Trophoblast cell (in vitro differentiated cells and primary cell): ENCODE results near the gene BNC2.

Experiments
- DNase-seq, 2 donors: peaks; one replicate each; pipeline ENCODE4 v3.0.0-alpha.2; 2016
- H2AFZ ChIP-seq: 2 replicates; pipeline ENCODE4 v1.6.1; 2013; ENCODE audit warnings: low read length, moderate library complexity, mild to moderate bottlenecking; ENCODE audit not compliant: insufficient read depth, poor library complexity
- H2AK5ac ChIP-seq: 2 replicates; pipeline ENCODE4 v1.6.1; 2013; ENCODE audit warnings: mild to moderate bottlenecking, low read length
- H2BK120ac ChIP-seq: 2 replicates; pipeline ENCODE4 v1.6.1; 2013; ENCODE audit warnings: low read length, mild to moderate bottlenecking, moderate library complexity; ENCODE audit not compliant: insufficient read depth, poor library complexity
- H2BK12ac ChIP-seq: 2 replicates; pipeline ENCODE4 v1.6.1; 2013; ENCODE audit warnings: mild to moderate bottlenecking, low read length, moderate library complexity
- H2BK5ac ChIP-seq: 2 replicates; pipeline ENCODE4 v1.6.1; 2013; ENCODE audit warnings: low read length, low read depth, moderate library complexity, mild to moderate bottlenecking; ENCODE audit not compliant: poor library complexity
- H3K14ac ChIP-seq: 2 replicates; pipeline ENCODE4 v1.6.1; 2013; ENCODE audit warnings: mild to moderate bottlenecking, low read length
- H3K18ac ChIP-seq: 2 replicates; pipeline ENCODE4 v1.6.1; 2013; ENCODE audit warnings: mild to moderate bottlenecking, low read length
- H3K23ac ChIP-seq: 2 replicates; pipeline ENCODE4 v1.6.1; 2013; ENCODE audit warnings: low read length
- H3K27ac ChIP-seq: 2 replicates; pipeline ENCODE4 v1.5.1; 2013; ENCODE audit warnings: low read depth, mild to moderate bottlenecking, inconsistent platforms, low read length, moderate library complexity
- H3K27me3 ChIP-seq: 2 replicates; pipeline ENCODE4 v1.6.1; 2013; ENCODE audit warnings: inconsistent platforms, mild to moderate bottlenecking, low read length, moderate library complexity; ENCODE audit not compliant: insufficient read depth
- H3K36me3 ChIP-seq, 2 experiments: 1 replicate in 1 of 2; 2 replicates in 1 of 2; pipeline ENCODE4 v1.6.1; 2013; ENCODE audit warnings: low read length in 2 of 2, mild to moderate bottlenecking in 2 of 2, moderate library complexity in 1 of 2; ENCODE audit not compliant: insufficient read depth in 2 of 2, control insufficient read depth in 1 of 2
- H3K4ac ChIP-seq: 2 replicates; pipeline ENCODE4 v1.6.1; 2013; ENCODE audit warnings: low read depth, mild to moderate bottlenecking, low read length, moderate library complexity
- H3K4me1 ChIP-seq, 2 experiments: 1 replicate in 1 of 2; 2 replicates in 1 of 2; pipeline ENCODE4 v1.6.1; 2013; ENCODE audit warnings: low read length in 2 of 2, mild to moderate bottlenecking in 2 of 2, moderate library complexity in 1 of 2; ENCODE audit not compliant: insufficient read depth in 2 of 2, control insufficient read depth in 1 of 2
- H3K4me2 ChIP-seq: 2 replicates; pipeline ENCODE4 v1.6.1; 2013; ENCODE audit warnings: inconsistent platforms, mild to moderate bottlenecking, low read length, moderate library complexity
- H3K4me3 ChIP-seq: 2 replicates; pipeline ENCODE4 v1.5.1; 2013; ENCODE audit warnings: mild to moderate bottlenecking, low read depth, low read length, inconsistent platforms
- H3K79me1 ChIP-seq: one replicate; pipeline ENCODE4 v1.6.1; 2013; ENCODE audit warnings: low read length
- H3K79me2 ChIP-seq: 2 replicates; pipeline ENCODE4 v1.6.1; 2013; ENCODE audit warnings: low read length, mild to moderate bottlenecking; ENCODE audit not compliant: control insufficient read depth, insufficient read depth, poor library complexity
- H3K9ac ChIP-seq: 2 replicates; pipeline ENCODE4 v1.6.1; 2013; ENCODE audit warnings: mild to moderate bottlenecking, low read length
- H3K9me3 ChIP-seq: 2 replicates; pipeline ENCODE4 v1.6.1; 2013; ENCODE audit warnings: low read depth, mild to moderate bottlenecking, control low read depth, inconsistent platforms, low read length; ENCODE audit not compliant: insufficient read depth
- H4K12ac ChIP-seq: 2 replicates; pipeline ENCODE4 v1.6.1; 2013; ENCODE audit warnings: low read depth, mild to moderate bottlenecking, low read length, moderate library complexity
- H4K8ac ChIP-seq: 2 replicates; pipeline ENCODE4 v1.6.1; 2013; ENCODE audit warnings: low read depth, mild to moderate bottlenecking, low read length, moderate library complexity
- H4K91ac ChIP-seq: one replicate; pipeline ENCODE4 v1.6.1; 2013; ENCODE audit warnings: low read depth, mild to moderate bottlenecking, low read length, moderate library complexity
- WGBS: extraction: QIAGEN DNeasy Blood & Tissue Kit; methylation state at CpG from one replicate; pipeline ENCODE4 v1.1.7; 2013; ENCODE audit warnings: missing lambda C conversion rate; ENCODE audit not compliant: insufficient read length, insufficient coverage; ENCODE audit errors: extremely low coverage; 5-methylcytosine and 5-hydroxymethylcytosine counted together

Gene BNC2

DNA sequence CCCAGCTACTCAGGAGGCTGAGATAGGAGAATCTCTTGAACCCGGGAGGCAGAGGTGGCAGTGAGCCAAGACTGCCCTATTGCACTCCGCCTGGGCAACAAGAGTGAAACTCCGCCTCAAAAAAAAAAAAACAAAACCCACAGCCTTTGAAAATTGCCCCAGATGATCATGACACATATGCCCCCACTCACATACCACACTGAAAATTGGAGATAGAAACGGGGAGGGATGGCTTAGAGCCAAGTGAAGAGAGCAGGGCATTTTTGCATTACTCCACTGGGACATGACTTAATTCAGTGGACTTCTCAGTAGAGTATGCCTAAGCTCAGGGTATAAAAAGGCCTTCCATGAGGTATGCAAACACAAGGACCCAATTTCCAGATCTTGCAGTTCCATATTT is 309.3 kb downstream of the BNC2 start:
- H3K4ac ChIP-seq: no peak overlapping the region
- no peak overlapping the region for H3K23ac ChIP-seq

GRCh38 chr9:16559418-16560188 is 310.9 kb downstream of the BNC2 start:
- no CpG with 5 or more reads among the region's 6 CpGs for WGBS
- Histone ChIP-seq H2AFZ (no peak overlapping the region), H3K36me3 (peaks cover 0 to 2% of the 10 kb centered on the region in 2 experiments), H4K12ac (no peak overlapping the region), H3K4ac (no peak overlapping the region), H3K27ac (no peak overlapping the region), H3K79me1 (no peaks in the 10 kb centered on the region), H3K4me3 (no peak overlapping the region), H2BK5ac (no peak overlapping the region), H3K9ac (no peak overlapping the region), H3K18ac (no peak overlapping the region), H2BK120ac (no peak overlapping the region), H3K4me2 (no peak overlapping the region), H3K27me3 (no peaks in the 10 kb centered on the region), H3K4me1 (no peaks in the 10 kb centered on the region), H3K23ac (no peak overlapping the region), H4K91ac (no peak overlapping the region), H3K9me3 (no peaks in the 10 kb centered on the region), H2BK12ac (no peak overlapping the region), H3K79me2 (no peaks in the 10 kb centered on the region), H4K8ac (no peak overlapping the region), H2AK5ac (no peak overlapping the region), H3K14ac (no peak overlapping the region)
- no peak for DNase-seq

More for the DNA sequence above, 309.3 kb downstream of the BNC2 start:
- WGBS: no CpG with 5 or more reads among the region's 4 CpGs
- Histone ChIP-seq H2AFZ (no peak overlapping the region), H3K18ac (no peak overlapping the region), H3K27me3 (no peaks in the 10 kb centered on the region), H2AK5ac (no peak overlapping the region), H3K36me3 (peaks cover 0 to 2% of the 10 kb centered on the region in 2 experiments), H3K79me1 (no peaks in the 10 kb centered on the region), H3K4me1 (no peaks in the 10 kb centered on the region), H4K91ac (no peak overlapping the region), H3K79me2 (no peaks in the 10 kb centered on the region), H3K4me2 (no peak overlapping the region), H3K4me3 (no peak overlapping the region), H4K8ac (no peak overlapping the region), H2BK5ac (no peak overlapping the region), H3K9me3 (no peaks in the 10 kb centered on the region), H3K9ac (no peak overlapping the region), H3K14ac (no peak overlapping the region), H2BK12ac (no peak overlapping the region), H4K12ac (no peak overlapping the region), H2BK120ac (no peak overlapping the region), H3K27ac (no peak overlapping the region)
- DNase-seq: no peak

DNA sequence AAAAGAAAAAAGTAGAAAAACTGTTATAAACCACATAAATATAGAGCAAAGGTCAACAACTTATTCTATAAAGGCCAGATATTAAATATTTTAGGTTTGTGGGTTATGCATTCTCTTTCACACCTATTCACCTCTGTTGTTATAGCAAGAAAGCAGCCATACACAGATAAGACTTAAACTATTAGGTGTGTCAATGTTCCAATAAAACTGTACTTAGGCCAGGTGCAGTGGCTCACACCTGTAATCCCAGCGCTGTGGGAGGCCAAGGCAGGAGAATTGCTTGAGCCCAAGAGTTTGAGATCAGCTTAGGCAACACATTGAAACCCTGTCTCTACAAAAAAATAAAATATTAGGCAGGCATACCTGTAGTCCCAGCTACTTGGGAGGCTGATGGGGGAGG is 314.7 kb downstream of the BNC2 start:
- no peak overlapping the region for H2AFZ ChIP-seq
- H4K8ac ChIP-seq: no peak overlapping the region
- no peak overlapping the region for H2BK12ac ChIP-seq
- no peaks in the 10 kb centered on the region for H3K79me2 ChIP-seq
- H3K23ac ChIP-seq: no peak overlapping the region
- H3K79me1 ChIP-seq: peaks cover 2% of the 10 kb centered on the region
- H3K18ac ChIP-seq: no peak overlapping the region
- no peaks in the 10 kb centered on the region for H3K27me3 ChIP-seq
- no peak overlapping the region for H3K4ac ChIP-seq
- H3K4me3 ChIP-seq: no peak overlapping the region
- no peak overlapping the region for H2AK5ac ChIP-seq
- H3K4me1 ChIP-seq: peaks cover 5 to 11% of the 10 kb centered on the region in 2 experiments
- H2BK5ac ChIP-seq: no peak overlapping the region
- H3K27ac ChIP-seq: no peak overlapping the region
- no peak overlapping the region for H3K4me2 ChIP-seq
- H3K36me3 ChIP-seq: no peaks in the 10 kb centered on the region
- H3K14ac ChIP-seq: no peak overlapping the region
- no peak overlapping the region for H4K91ac ChIP-seq
- no CpG with 5 or more reads among the region's 1 CpG for WGBS
- no peak for DNase-seq
- H3K9ac ChIP-seq: no peak overlapping the region
- no peak overlapping the region for H4K12ac ChIP-seq
- no peak overlapping the region for H2BK120ac ChIP-seq
- no peaks in the 10 kb centered on the region for H3K9me3 ChIP-seq

- no peak overlapping the region for H3K14ac ChIP-seq
- no CpG with 5 or more reads among the region's 7 CpGs for WGBS
- no peak overlapping the region for H3K18ac ChIP-seq
- H2BK12ac ChIP-seq: no peak overlapping the region
- H3K4me1 ChIP-seq: peaks cover 5 to 11% of the 10 kb centered on the region in 2 experiments
- no peak overlapping the region for H4K91ac ChIP-seq
- H2BK120ac ChIP-seq: no peak overlapping the region
- no peak overlapping the region for H3K23ac ChIP-seq
- no peak overlapping the region for H4K12ac ChIP-seq
- H3K36me3 ChIP-seq: no peaks in the 10 kb centered on the region
- H4K8ac ChIP-seq: no peak overlapping the region
- H3K9me3 ChIP-seq: no peaks in the 10 kb centered on the region
- no peak overlapping the region for H2AK5ac ChIP-seq
- no peaks in the 10 kb centered on the region for H3K27me3 ChIP-seq
- H3K79me1 ChIP-seq: peaks cover 2% of the 10 kb centered on the region
- no peak overlapping the region for H3K27ac ChIP-seq
- H2AFZ ChIP-seq: no peak overlapping the region
- DNase-seq: no peak
- no peak overlapping the region for H3K4ac ChIP-seq
- H2BK5ac ChIP-seq: no peak overlapping the region
- H3K4me3 ChIP-seq: no peak overlapping the region
- H3K9ac ChIP-seq: no peak overlapping the region
- H3K79me2 ChIP-seq: no peaks in the 10 kb centered on the region
- no peak overlapping the region for H3K4me2 ChIP-seq
These were observed 316.5 kb downstream of the BNC2 start for GRCh38 chr9:16553869-16554540.
